GM20000 (cell line): ENCODE results near the gene LRP2.

Experiments used
- DNase-seq: peaks from one replicate; pipeline ENCODE4 v3.0.0; 2012; ENCODE audit warnings: low spot score
- TF ChIP-seq, protein P1 (sequence below): IDR thresholded peaks from 2 replicates; pipeline ENCODE4 v1.5.1; 2012; ENCODE audit warnings: mild to moderate bottlenecking, control low read depth; ENCODE audit errors: extremely low read depth, missing control alignments

Gene LRP2

DNA sequence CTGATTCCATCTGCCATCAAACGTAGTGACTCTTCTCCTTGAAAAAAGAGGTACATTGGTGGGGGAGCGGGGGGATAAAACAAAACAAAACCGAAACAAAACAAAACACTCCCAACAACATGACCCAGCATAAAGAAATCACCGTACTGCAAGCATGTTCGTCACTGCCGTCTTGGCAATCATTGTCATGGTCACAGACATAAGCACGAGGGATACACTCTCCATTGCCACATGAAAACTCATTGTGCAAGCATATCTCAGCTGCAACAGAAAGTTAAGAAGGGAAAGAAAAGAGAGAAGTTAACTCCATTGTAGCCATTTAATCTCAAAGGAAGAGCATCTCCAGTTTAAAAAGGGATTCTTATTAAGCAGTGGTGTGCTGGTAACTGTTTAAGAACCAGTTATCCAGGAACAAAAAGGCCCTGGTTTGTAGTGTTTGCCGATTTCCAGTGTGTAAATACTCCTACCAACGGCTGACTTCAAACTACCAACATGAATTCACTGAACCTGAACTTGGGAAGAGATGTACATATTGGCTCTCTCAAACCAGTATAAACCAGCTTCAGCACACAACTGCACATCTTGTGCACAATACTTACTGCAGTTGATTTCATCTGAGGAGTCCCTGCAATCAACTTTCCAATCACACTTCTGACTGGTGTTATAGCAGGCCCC is 68.2 kb downstream of the LRP2 start:
- no peak for DNase-seq
- TF ChIP-seq, protein P1, sequence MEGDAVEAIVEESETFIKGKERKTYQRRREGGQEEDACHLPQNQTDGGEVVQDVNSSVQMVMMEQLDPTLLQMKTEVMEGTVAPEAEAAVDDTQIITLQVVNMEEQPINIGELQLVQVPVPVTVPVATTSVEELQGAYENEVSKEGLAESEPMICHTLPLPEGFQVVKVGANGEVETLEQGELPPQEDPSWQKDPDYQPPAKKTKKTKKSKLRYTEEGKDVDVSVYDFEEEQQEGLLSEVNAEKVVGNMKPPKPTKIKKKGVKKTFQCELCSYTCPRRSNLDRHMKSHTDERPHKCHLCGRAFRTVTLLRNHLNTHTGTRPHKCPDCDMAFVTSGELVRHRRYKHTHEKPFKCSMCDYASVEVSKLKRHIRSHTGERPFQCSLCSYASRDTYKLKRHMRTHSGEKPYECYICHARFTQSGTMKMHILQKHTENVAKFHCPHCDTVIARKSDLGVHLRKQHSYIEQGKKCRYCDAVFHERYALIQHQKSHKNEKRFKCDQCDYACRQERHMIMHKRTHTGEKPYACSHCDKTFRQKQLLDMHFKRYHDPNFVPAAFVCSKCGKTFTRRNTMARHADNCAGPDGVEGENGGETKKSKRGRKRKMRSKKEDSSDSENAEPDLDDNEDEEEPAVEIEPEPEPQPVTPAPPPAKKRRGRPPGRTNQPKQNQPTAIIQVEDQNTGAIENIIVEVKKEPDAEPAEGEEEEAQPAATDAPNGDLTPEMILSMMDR: no peak

- TF ChIP-seq, protein P1: no peak
- no peak for DNase-seq
These were observed 70.8 kb downstream of the LRP2 start for GRCh38 chr2:169291517-169291916.

DNA sequence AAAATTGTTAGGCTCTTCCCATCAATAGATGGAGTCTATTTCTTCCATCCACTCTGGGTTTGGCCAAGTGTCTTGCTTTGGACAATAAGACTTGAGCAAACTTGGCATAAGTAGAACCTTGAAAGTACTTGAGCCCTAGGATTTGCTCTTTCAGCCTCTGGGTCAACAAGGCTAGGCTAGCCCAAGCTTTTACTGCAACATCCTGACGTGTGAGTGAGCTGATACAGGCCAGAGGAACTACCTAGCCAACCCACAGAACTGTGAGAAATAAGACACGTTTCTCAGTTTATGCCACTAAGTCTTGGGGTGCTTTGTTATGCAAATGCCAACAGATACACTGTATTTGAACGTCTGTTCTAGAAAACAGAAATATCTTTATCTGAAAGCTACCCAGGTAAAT is 71.9 kb downstream of the LRP2 start:
- no peak for DNase-seq

GRCh38 chr2:169287666-169288065 is 74.7 kb downstream of the LRP2 start:
- no peak for DNase-seq
- TF ChIP-seq, protein P1: no peak

More for the DNA sequence above, 71.9 kb downstream of the LRP2 start:
- TF ChIP-seq, protein P1: no peak

GRCh38 chr2:169286624-169287231 is 75.6 kb downstream of the LRP2 start:
- TF ChIP-seq, protein P1: no peak
- no peak for DNase-seq

GRCh38 chr2:169285531-169286235 is 76.7 kb downstream of the LRP2 start:
- DNase-seq: no peak
- TF ChIP-seq, protein P1: no peak

DNA sequence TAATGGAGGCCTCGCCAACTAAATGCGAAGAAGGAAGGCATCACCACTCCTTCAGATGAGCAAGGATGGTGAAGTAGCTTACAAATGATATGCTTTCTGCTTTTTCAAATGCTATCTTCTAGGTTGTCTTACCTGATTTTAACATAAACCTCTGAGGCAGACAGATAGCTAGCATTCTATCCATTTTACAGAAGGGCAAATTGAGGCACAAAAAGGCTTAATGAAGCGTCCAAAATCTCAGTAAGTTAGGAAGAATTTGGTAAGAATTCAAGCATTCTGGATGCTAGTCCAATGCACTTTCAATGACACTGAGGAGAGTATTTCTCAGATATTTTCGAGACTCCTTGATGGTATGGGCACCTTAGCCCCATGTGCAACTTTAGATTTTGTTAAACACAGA is 81.8 kb downstream of the LRP2 start:
- DNase-seq: no peak
- TF ChIP-seq, protein P1: no peak
